Nephron (organoid): ENCODE data around the gene PYM1.

Source experiments
- H3K27ac Mint-ChIP-seq, 3 experiments: 2 replicates each; pipeline ENCODE4 v1.8.0; 2020; ENCODE audit warnings: mixed read lengths in 3 of 3, mild to moderate bottlenecking in 2 of 3, moderate library complexity in 1 of 3
- H3K27me3 Mint-ChIP-seq: 2 replicates; pipeline ENCODE4 v1.8.0; 2021; ENCODE audit warnings: low read depth, mild to moderate bottlenecking, moderate library complexity, mixed read lengths
- H3K36me3 Mint-ChIP-seq: 2 replicates; pipeline ENCODE4 v1.8.0; 2020; ENCODE audit warnings: low read depth, mixed read lengths
- H3K4me1 Mint-ChIP-seq: 2 replicates; pipeline ENCODE4 v1.8.0; 2020; ENCODE audit warnings: mixed read lengths
- H3K4me3 Mint-ChIP-seq, 3 experiments: 2 replicates each; pipeline ENCODE4 v1.8.0; 2020; ENCODE audit warnings: mild to moderate bottlenecking in 3 of 3, mixed read lengths in 3 of 3, moderate library complexity in 2 of 3
- H3K9me3 Mint-ChIP-seq: 2 replicates; pipeline ENCODE4 v1.8.0; 2020; ENCODE audit warnings: mixed read lengths
- CTCF ChIP-seq, 3 experiments: fragments of 200-600 bp; sonication (generic); IDR thresholded peaks; one replicate each; pipeline ENCODE4 v1.5.0; 2021; ENCODE audit warnings: antibody characterized with exemption in 3 of 3; ENCODE audit not compliant: unreplicated experiment in 3 of 3

Gene PYM1

GRCh38 chr12:55965240-55965639 is 37.5 kb upstream of the PYM1 start:
- Mint-ChIP-seq H3K4me1 (peaks cover 29% of the 10 kb centered on the region), H3K36me3 (peaks cover under 1% of the 10 kb centered on the region), H3K27me3 (no peaks in the 10 kb centered on the region), H3K27ac (peak overlapping the region in 2 of 3 experiments; percentile 87 to 94), H3K4me3 (peak overlapping the region; percentile 91 to 96 (median 93)), H3K9me3 (no peaks in the 10 kb centered on the region)
- no peak for TF ChIP-seq CTCF (IDR thresholded peaks at IDR 0.05; ENCODE audit: unreplicated experiment in 3 of 3)

- H3K27ac Mint-ChIP-seq = no peak overlapping the region
- no peaks in the 10 kb centered on the region for H3K27me3 Mint-ChIP-seq
- no peaks in the 10 kb centered on the region for H3K9me3 Mint-ChIP-seq
- TF ChIP-seq CTCF (IDR thresholded peaks at IDR 0.05; ENCODE audit: unreplicated experiment in 3 of 3) = no peak
- H3K4me1 Mint-ChIP-seq = peaks cover 29% of the 10 kb centered on the region
- H3K36me3 Mint-ChIP-seq = no peaks in the 10 kb centered on the region
- H3K4me3 Mint-ChIP-seq = no peak overlapping the region
Measured at GRCh38 chr12:55963760-55964159, 36.1 kb upstream of the PYM1 start.

GRCh38 chr12:55957106-55957859 is 29.6 kb upstream of the PYM1 start:
- H3K27ac Mint-ChIP-seq = no peak overlapping the region
- no peak for TF ChIP-seq CTCF (IDR thresholded peaks at IDR 0.05; ENCODE audit: unreplicated experiment in 3 of 3)
- H3K4me3 Mint-ChIP-seq = no peak overlapping the region
- no peaks in the 10 kb centered on the region for H3K36me3 Mint-ChIP-seq
- H3K9me3 Mint-ChIP-seq = no peaks in the 10 kb centered on the region
- no peaks in the 10 kb centered on the region for H3K4me1 Mint-ChIP-seq
- H3K27me3 Mint-ChIP-seq = no peaks in the 10 kb centered on the region

GRCh38 chr12:55955800-55956508 is 28.3 kb upstream of the PYM1 start:
- H3K36me3 Mint-ChIP-seq = no peaks in the 10 kb centered on the region
- H3K4me3 Mint-ChIP-seq = no peak overlapping the region
- H3K9me3 Mint-ChIP-seq = no peaks in the 10 kb centered on the region
- no peak for TF ChIP-seq CTCF (IDR thresholded peaks at IDR 0.05; ENCODE audit: unreplicated experiment in 3 of 3)
- no peaks in the 10 kb centered on the region for H3K27me3 Mint-ChIP-seq
- H3K27ac Mint-ChIP-seq = no peak overlapping the region
- no peaks in the 10 kb centered on the region for H3K4me1 Mint-ChIP-seq

- Mint-ChIP-seq H3K27ac (no peak overlapping the region), H3K4me1 (no peaks in the 10 kb centered on the region), H3K27me3 (no peaks in the 10 kb centered on the region), H3K4me3 (no peak overlapping the region), H3K9me3 (no peaks in the 10 kb centered on the region), H3K36me3 (no peaks in the 10 kb centered on the region)
- no peak for TF ChIP-seq CTCF (IDR thresholded peaks at IDR 0.05; ENCODE audit: unreplicated experiment in 3 of 3)
Measured at GRCh38 chr12:55955344-55955743, 27.6 kb upstream of the PYM1 start.
